Spleen (tissue), 11 donors: ENCODE results near the gene SLC6A7. TPM values are rescaled to one million over a fixed set of nuclear protein-coding genes. Genes with fewer than 3 reads are reported as not detected.

Experiments
- DNase-seq: peaks from one replicate; pipeline ENCODE4 v3.0.0-alpha.2; 2020
- H3K27ac ChIP-seq, 8 donors: fragments of 200-600 bp; sonication (generic) in 7 of 8; 1 replicate in 4 of 8; 2 replicates in 4 of 8; pipeline versions ENCODE4 v1.5.0 to v1.8.0; 2016 to 2021; ENCODE audit warnings: inconsistent platforms in 4 of 8, mild to moderate bottlenecking in 4 of 8, moderate library complexity in 1 of 8
- H3K27me3 ChIP-seq, 7 donors: fragments of 200-600 bp; sonication (generic) in 6 of 7; replicated peaks in 1 of 7; 1 replicate in 4 of 7; 2 replicates in 3 of 7; pipeline versions ENCODE4 v1.5.0 to v1.8.0; 2016 to 2021; ENCODE audit warnings: inconsistent platforms in 3 of 7, mild to moderate bottlenecking in 1 of 7
- H3K36me3 ChIP-seq, 6 donors: fragments of 200-600 bp; sonication (generic) in 5 of 6; 1 replicate in 4 of 6; 2 replicates in 2 of 6; pipeline versions ENCODE4 v1.5.0 to v1.8.0; 2016 to 2021; ENCODE audit warnings: inconsistent platforms in 2 of 6
- H3K4me1 ChIP-seq, 6 donors: fragments of 200-600 bp; sonication (generic) in 5 of 6; 1 replicate in 3 of 6; 2 replicates in 3 of 6; pipeline versions ENCODE4 v1.5.0 to v1.8.0; 2016 to 2021; ENCODE audit warnings: inconsistent platforms in 3 of 6
- H3K4me3 ChIP-seq, 8 donors: fragments of 200-600 bp; sonication (generic) in 7 of 8; 1 replicate in 4 of 8; 2 replicates in 4 of 8; pipeline versions ENCODE4 v1.5.0 to v1.8.0; 2016 to 2021; ENCODE audit warnings: inconsistent platforms in 4 of 8, mild to moderate bottlenecking in 4 of 8, moderate library complexity in 2 of 8
- H3K9me3 ChIP-seq, 8 donors: fragments of 200-600 bp; sonication (generic) in 7 of 8; 1 replicate in 4 of 8; 2 replicates in 4 of 8; pipeline versions ENCODE4 v1.5.0 to v1.8.0; 2016 to 2021; ENCODE audit warnings: inconsistent platforms in 4 of 8
- CTCF ChIP-seq, 11 experiments: fragments of 200-600 bp in 7 of 11; fragments of 450-650 bp in 4 of 11; sonication (generic) in 4 of 11; IDR thresholded peaks in 8 of 11; conservative IDR thresholded peaks in 3 of 11; 1 replicate in 7 of 11; 2 replicates in 4 of 11; pipeline versions ENCODE4 v1.4.0 to v1.8.0; 2016 to 2021; ENCODE audit warnings: antibody characterized with exemption in 11 of 11, inconsistent platforms in 4 of 11, mild to moderate bottlenecking in 1 of 11
- POLR2A ChIP-seq, 3 donors: fragments of 450-650 bp; IDR thresholded peaks; one replicate each; pipeline ENCODE4 v1.5.1; 2017; ENCODE audit warnings: antibody characterized with exemption in 3 of 3, mild to moderate bottlenecking in 1 of 3
- POLR2AphosphoS5 ChIP-seq, 3 donors: sonication (generic); formaldehyde crosslinking; IDR thresholded peaks; one replicate each; pipeline ENCODE4 v1.5.1; 2017; ENCODE audit warnings: antibody characterized with exemption in 3 of 3
- WGBS, 5 donors: extraction: QIAGEN DNeasy Blood & Tissue Kit in 3 of 5; methylation state at CpG; one replicate each; pipeline versions ENCODE4 v1.1.5 to v1.1.7; 2013 to 2018; 5-methylcytosine and 5-hydroxymethylcytosine counted together
- intact Hi-C: fragments of 100-400 bp; cut with DNase I; formaldehyde crosslinking; loops from one replicate; pipeline ENCODE4 v1.15.0; 2023; ENCODE audit warnings: low total_unique reads
- polyA plus RNA-seq, 3 donors: library from polyadenylated mRNA; stranded (reverse); fragments of 200-250 nt; gene quantifications; one replicate each; pipeline ENCODE4 v1.2.1, GENCODE V29; 2013
- total RNA-seq, 7 donors: library from RNA; depleted of rRNA in 3 of 7; stranded (reverse); fragments of >200 nt in 3 of 7; fragmentation: NEBNext Ultra II Directional in 4 of 7; extraction: Animal tissue kit (Norgen Biotek cat#: 25700) in 4 of 7; gene quantifications; one replicate each; pipeline versions ENCODE4 v1.1.0 to v1.2.1, GENCODE V29; 2016 to 2021
- donor health status: healthy with polysubstance abuse.
- donor health status: DM: no; HTN: no; CAD: no; lungs with moderate emphysema.
- donor health status: DM: no; HTN: no; CAD: no.
- donor health status: Bipolar disorder and iron deficiency.
- donor health status: healthy.
- donor health status: DM: no; HTN: no; CAD: no.
- donor health status: DM: yes; HTN: yes; CAD: no.

Gene SLC6A7
- total and polyA plus RNA-seq, 10 donors = 0.03 to 0.10 TPM; not detected in 8

GRCh38 chr5:150256410-150257064 is 66.7 kb downstream of the SLC6A7 start:
- TF ChIP-seq POLR2AphosphoS5 (IDR thresholded peaks at IDR 0.05) (no peak), POLR2A (IDR thresholded peaks at IDR 0.05) (no peak), CTCF (IDR thresholded peaks at IDR 0.05 in 8 of 11, conservative IDR thresholded peaks at IDR 0.05 in 3 of 11) (no peak)
- intact Hi-C loops = no loop called here
- Histone ChIP-seq H3K36me3 (no peaks in the 10 kb centered on the region), H3K27ac (no peak overlapping the region), H3K9me3 (no peaks in the 10 kb centered on the region), H3K4me3 (no peak overlapping the region), H3K27me3 (no peaks in the 10 kb centered on the region), H3K4me1 (no peaks in the 10 kb centered on the region)
- 65 to 76% (median 71%) methylated on average over 11 to 12 of the region's 12 CpGs for WGBS, 5 donors
- DNase-seq = no peak

GRCh38 chr5:150257424-150257823 is 67.6 kb downstream of the SLC6A7 start:
- no peaks in the 10 kb centered on the region for H3K9me3 ChIP-seq
- no peaks in the 10 kb centered on the region for H3K4me1 ChIP-seq
- no peak overlapping the region for H3K27ac ChIP-seq
- no peaks in the 10 kb centered on the region for H3K36me3 ChIP-seq
- DNase-seq = no peak
- no peak overlapping the region for H3K4me3 ChIP-seq
- intact Hi-C loops = no loop called here
- 83 to 95% (median 90%) methylated on average over 9 to 11 of the region's 11 CpGs for WGBS, 5 donors
- TF ChIP-seq CTCF (IDR thresholded peaks at IDR 0.05 in 8 of 11, conservative IDR thresholded peaks at IDR 0.05 in 3 of 11) = no peak
- no peak for TF ChIP-seq POLR2A (IDR thresholded peaks at IDR 0.05)
- TF ChIP-seq POLR2AphosphoS5 (IDR thresholded peaks at IDR 0.05) = no peak
- H3K27me3 ChIP-seq = no peaks in the 10 kb centered on the region

DNA sequence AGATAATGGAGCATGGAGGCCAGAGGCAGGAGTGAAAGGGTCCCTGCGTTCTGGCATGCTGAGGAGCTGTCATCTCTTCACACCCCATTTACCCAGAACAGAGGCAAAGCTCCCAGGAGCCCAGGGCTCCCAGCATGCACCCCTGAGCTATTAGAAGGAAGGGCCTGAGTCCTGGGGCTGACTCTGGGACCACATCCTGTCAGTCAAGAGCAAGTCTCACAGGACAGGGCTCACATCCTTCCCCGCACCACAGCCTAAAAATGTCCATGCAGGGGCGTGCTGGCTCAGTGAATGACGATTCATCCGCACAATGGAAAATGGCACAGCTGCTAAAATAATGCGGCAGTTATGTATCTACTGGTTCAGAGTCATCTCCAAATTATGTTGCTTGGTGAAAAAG is 68.3 kb downstream of the SLC6A7 start:
- no peaks in the 10 kb centered on the region for H3K27me3 ChIP-seq
- no peak for DNase-seq
- no peak overlapping the region for H3K27ac ChIP-seq
- no peaks in the 10 kb centered on the region for H3K36me3 ChIP-seq
- intact Hi-C loops = no loop called here
- no peaks in the 10 kb centered on the region for H3K4me1 ChIP-seq
- no peak for TF ChIP-seq POLR2AphosphoS5 (IDR thresholded peaks at IDR 0.05)
- no peak for TF ChIP-seq CTCF (IDR thresholded peaks at IDR 0.05 in 8 of 11, conservative IDR thresholded peaks at IDR 0.05 in 3 of 11)
- no peak for TF ChIP-seq POLR2A (IDR thresholded peaks at IDR 0.05)
- 50 to 68% (median 61%) methylated on average over 6 of the region's 6 CpGs for WGBS, 5 donors
- no peaks in the 10 kb centered on the region for H3K9me3 ChIP-seq
- no peak overlapping the region for H3K4me3 ChIP-seq

Other genes with a start within 250 kb of the SLC6A7 start
- not detected for gene PDE6A, start 245.3 kb upstream of the SLC6A7 start, total RNA-seq
- gene PDE6A, start 245.3 kb upstream of the SLC6A7 start, polyA plus RNA-seq = not detected
- 10 to 100 TPM in 5 of 7 donors, 1 to 10 TPM in 2; 8.5 to 14.8 (median 10.6) TPM for gene SLC26A2, start 229.3 kb upstream of the SLC6A7 start, total RNA-seq
- gene SLC26A2, start 229.3 kb upstream of the SLC6A7 start, polyA plus RNA-seq = 1 to 10 TPM; 1.9 to 2.4 (median 2.0) TPM
- 1 to 10 TPM; 2.4 to 5.8 (median 3.7) TPM for gene TIGD6, start 189.4 kb upstream of the SLC6A7 start, total RNA-seq
- 1 to 10 TPM; 2.5 to 3.5 (median 2.6) TPM for gene TIGD6, start 189.4 kb upstream of the SLC6A7 start, polyA plus RNA-seq
- 10 to 100 TPM; 28.0 to 51.7 (median 43.2) TPM for gene HMGXB3, start 189.3 kb upstream of the SLC6A7 start, total RNA-seq
- gene HMGXB3, start 189.3 kb upstream of the SLC6A7 start, polyA plus RNA-seq = 10 to 100 TPM; 14.3 to 16.1 (median 15.7) TPM
- gene CSF1R, start 103.5 kb upstream of the SLC6A7 start, total RNA-seq = 100 to 1,000 TPM; 285 to 429 (median 312) TPM
- 10 to 100 TPM; 23.1 to 30.1 (median 28.2) TPM for gene CSF1R, start 103.5 kb upstream of the SLC6A7 start, polyA plus RNA-seq
- 100 to 1,000 TPM in 3 of 7 donors, 10 to 100 TPM in 4; 66.8 to 144 (median 97.1) TPM for gene PDGFRB, start 34.2 kb upstream of the SLC6A7 start, total RNA-seq
- gene PDGFRB, start 34.2 kb upstream of the SLC6A7 start, polyA plus RNA-seq = 10 to 100 TPM; 12.8 to 27.4 (median 14.2) TPM
- gene CDX1, start 23.3 kb upstream of the SLC6A7 start, total RNA-seq = under 1 TPM in 2 of 7 donors, not detected in 5; 0.25 to 0.47 TPM
- 1 to 10 TPM in 1 of 3 donors, under 1 TPM in 2; 0.26 to 1.3 (median 0.41) TPM for gene CDX1, start 23.3 kb upstream of the SLC6A7 start, polyA plus RNA-seq
- gene CAMK2A, start 99.7 kb downstream of the SLC6A7 start, total RNA-seq = 1 to 10 TPM in 2 of 7 donors, under 1 TPM in 4, not detected in 1; 0.32 to 1.1 (median 0.73) TPM
- under 1 TPM in 2 of 3 donors, not detected in 1; 0.03 to 0.10 TPM for gene CAMK2A, start 99.7 kb downstream of the SLC6A7 start, polyA plus RNA-seq
- gene ARSI, start 112.8 kb downstream of the SLC6A7 start, total RNA-seq = 1 to 10 TPM in 5 of 7 donors, under 1 TPM in 2; 0.67 to 3.8 (median 1.1) TPM
- under 1 TPM; 0.07 to 0.38 (median 0.30) TPM for gene ARSI, start 112.8 kb downstream of the SLC6A7 start, polyA plus RNA-seq
- gene TCOF1, start 167.6 kb downstream of the SLC6A7 start, total RNA-seq = 10 to 100 TPM; 31.8 to 44.3 (median 34.8) TPM
- 10 to 100 TPM; 15.3 to 20.1 (median 19.0) TPM for gene TCOF1, start 167.6 kb downstream of the SLC6A7 start, polyA plus RNA-seq
- 1,000 to 10,000 TPM; 3,224 to 5,563 (median 4,811) TPM for gene CD74, start 222.8 kb downstream of the SLC6A7 start, total RNA-seq
- 1,000 to 10,000 TPM; 3,319 to 4,860 (median 4,644) TPM for gene CD74, start 222.8 kb downstream of the SLC6A7 start, polyA plus RNA-seq